Measurements from ENCODE around the gene HNRNPDL. TPM values are rescaled to one million over a fixed set of nuclear protein-coding genes. Genes with fewer than 3 reads are reported as not detected.
A peak's percentile ranks its signal among the peaks of the same experiment; 100 is the strongest.

The HNRNPDL gene
- total and polyA plus RNA-seq, 2 donors (not counting 1 experiment from before 2014, with no cell fraction given) = 296 to 370 TPM

DNA sequence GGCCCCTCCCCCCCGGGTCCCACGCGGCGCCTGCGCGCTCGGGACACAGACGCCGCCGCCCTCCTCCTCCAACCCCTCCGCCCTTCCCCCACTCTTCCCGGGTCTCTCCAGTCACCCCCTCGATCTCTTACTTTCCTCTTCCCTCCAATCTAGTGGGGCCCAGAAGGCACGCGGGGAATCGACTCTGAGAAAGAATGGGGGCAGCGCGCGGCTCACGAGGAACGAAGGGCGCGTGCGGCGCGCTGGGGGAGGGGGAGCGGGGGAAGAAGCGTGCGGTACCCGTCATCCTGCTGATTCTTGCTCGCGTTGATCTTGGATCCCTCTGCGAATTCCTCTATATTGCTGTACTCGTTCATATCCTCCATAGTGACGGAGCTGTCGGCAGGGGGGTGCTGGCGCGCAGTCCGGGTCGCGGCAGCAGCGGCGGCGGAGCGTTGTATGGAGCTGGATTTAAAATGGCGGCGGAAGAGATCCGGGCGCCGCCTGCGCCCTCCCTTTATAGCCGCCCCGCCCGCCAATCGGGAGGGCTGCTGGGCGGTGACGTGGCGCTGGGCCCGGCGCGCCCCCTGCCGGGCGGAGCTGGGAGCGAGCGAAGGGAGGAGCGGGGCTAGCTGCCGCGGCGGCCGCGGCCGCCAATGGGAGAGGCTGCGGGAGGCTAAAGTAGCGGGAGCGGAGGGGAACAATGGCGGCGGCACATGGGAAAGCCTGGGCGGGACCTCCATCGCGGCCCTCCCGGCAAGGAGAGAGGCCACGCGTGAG is 1.1 kb downstream of the HNRNPDL start:
- Histone ChIP-seq H3K36me3 (replicated peaks in 1 of 2; ENCODE audit: control extremely low read depth in 1 of 2, control insufficient read depth in 1 of 2, extremely low read depth in 1 of 2, insufficient read depth in 2 of 2, low read length in 1 of 2) (peaks cover 18 to 47% of the 10 kb centered on the region in 2 experiments), H3K4me1 (ENCODE audit: control insufficient read depth in 2 of 2, insufficient read depth in 2 of 2, low read length in 2 of 2) (peaks cover 27 to 32% of the 10 kb centered on the region in 2 donors), H3K9ac (ENCODE audit: low read length) (peak overlapping the region; percentile 96), H3K4me2 (replicated peaks; ENCODE audit: low read depth, low read length, poor library complexity, severe bottlenecking) (peak overlapping the region; percentile 93), H3K27ac (ENCODE audit: low read length in 2 of 2) (peak overlapping the region; percentile 96 to 100), H3K79me2 (ENCODE audit: control insufficient read depth, insufficient read depth, low read length) (peaks cover 65% of the 10 kb centered on the region), H3K27me3 (replicated peaks in 1 of 4; ENCODE audit: control extremely low read depth in 1 of 4, control insufficient read depth in 3 of 4, insufficient read depth in 4 of 4, low read length in 3 of 4) (no peaks in the 10 kb centered on the region), H4K20me1 (ENCODE audit: control insufficient read depth, insufficient read depth, low read length, poor library complexity, severe bottlenecking) (peaks cover 51% of the 10 kb centered on the region), H2AFZ (ENCODE audit: insufficient read depth, low read depth, low read length, poor library complexity, severe bottlenecking) (peak overlapping the region; percentile 90), H3K4me3 (ENCODE audit: control extremely low read depth in 1 of 5, extremely low read depth in 1 of 5, insufficient read depth in 1 of 5, low read depth in 2 of 5, low read length in 4 of 5) (peak overlapping the region; percentile 98 to 99 (median 98)), H3K9me3 (ENCODE audit: control extremely low read depth in 1 of 3, control insufficient read depth in 2 of 3, insufficient read depth in 1 of 3, low read length in 2 of 3) (no peaks in the 10 kb centered on the region)
- peak; percentile 64 for ATAC-seq (ENCODE audit: low read depth)
- peak; percentile 97 for DNase-seq
- H3K4me1 Mint-ChIP-seq = peaks cover 48% of the 10 kb centered on the region
- no peaks in the 10 kb centered on the region for H3K27me3 Mint-ChIP-seq
- ChIA-PET CTCF (interaction anchor here (0.7 to 2.7 kb wide), 17 partner anchors 9 to 471 kb away, joined by 3 to 16 read pairs (median 6); partner anchors contain the start of genes HNRNPD and THAP9), POLR2A (interaction anchor here (0.8 to 2.3 kb wide), 12 partner anchors 10 to 1026 kb away, joined by 3 to 44 read pairs (median 6); partner anchors contain the start of genes COPS4, HELQ, HNRNPD and MRPS18C)
- WGBS (ENCODE audit: insufficient coverage) = under 1% methylated on average over 64 of the region's 83 CpGs
- intact Hi-C loops (cut with micrococcal nuclease) = loop anchor here (1.0 to 2.0 kb wide), 6 partner anchors 33 to 855 kb away; partner anchors contain the start of genes COPS4, COQ2 and LIN54
- H3K4me3 Mint-ChIP-seq = peak overlapping the region; percentile 100
- TF ChIP-seq EZH2 (IDR thresholded peaks at IDR 0.05; ENCODE audit: borderline replicate concordance, insufficient read depth, low read depth, low read length, poor library complexity, severe bottlenecking) = no peak
- TF ChIP-seq, protein P1, sequence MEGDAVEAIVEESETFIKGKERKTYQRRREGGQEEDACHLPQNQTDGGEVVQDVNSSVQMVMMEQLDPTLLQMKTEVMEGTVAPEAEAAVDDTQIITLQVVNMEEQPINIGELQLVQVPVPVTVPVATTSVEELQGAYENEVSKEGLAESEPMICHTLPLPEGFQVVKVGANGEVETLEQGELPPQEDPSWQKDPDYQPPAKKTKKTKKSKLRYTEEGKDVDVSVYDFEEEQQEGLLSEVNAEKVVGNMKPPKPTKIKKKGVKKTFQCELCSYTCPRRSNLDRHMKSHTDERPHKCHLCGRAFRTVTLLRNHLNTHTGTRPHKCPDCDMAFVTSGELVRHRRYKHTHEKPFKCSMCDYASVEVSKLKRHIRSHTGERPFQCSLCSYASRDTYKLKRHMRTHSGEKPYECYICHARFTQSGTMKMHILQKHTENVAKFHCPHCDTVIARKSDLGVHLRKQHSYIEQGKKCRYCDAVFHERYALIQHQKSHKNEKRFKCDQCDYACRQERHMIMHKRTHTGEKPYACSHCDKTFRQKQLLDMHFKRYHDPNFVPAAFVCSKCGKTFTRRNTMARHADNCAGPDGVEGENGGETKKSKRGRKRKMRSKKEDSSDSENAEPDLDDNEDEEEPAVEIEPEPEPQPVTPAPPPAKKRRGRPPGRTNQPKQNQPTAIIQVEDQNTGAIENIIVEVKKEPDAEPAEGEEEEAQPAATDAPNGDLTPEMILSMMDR (IDR thresholded peaks at IDR 0.05) = peak; percentile 97
- H3K27ac Mint-ChIP-seq = peak overlapping the region; percentile 100
- H3K9me3 Mint-ChIP-seq (ENCODE audit: insufficient read depth) = no peaks in the 10 kb centered on the region

All from B cell (primary cell).